Erythroblast (primary cell): ENCODE measurements around the gene NGFR.

ENCODE experiments used
- DNase-seq, 2 experiments: peaks; one replicate each; lab custom pipeline; 2025; lab: John Stamatoyannopoulos, UW
- GATA1 ChIP-seq: IDR thresholded peaks from 2 replicates; pipeline ENCODE4 v1.6.1; 2011; ENCODE audit warnings: low read depth, mild to moderate bottlenecking, control low read depth, low read length, moderate library complexity
- POLR2A ChIP-seq: IDR thresholded peaks from 2 replicates; pipeline ENCODE4 v1.6.1; 2011; ENCODE audit warnings: mild to moderate bottlenecking, low read length

The NGFR gene

DNA sequence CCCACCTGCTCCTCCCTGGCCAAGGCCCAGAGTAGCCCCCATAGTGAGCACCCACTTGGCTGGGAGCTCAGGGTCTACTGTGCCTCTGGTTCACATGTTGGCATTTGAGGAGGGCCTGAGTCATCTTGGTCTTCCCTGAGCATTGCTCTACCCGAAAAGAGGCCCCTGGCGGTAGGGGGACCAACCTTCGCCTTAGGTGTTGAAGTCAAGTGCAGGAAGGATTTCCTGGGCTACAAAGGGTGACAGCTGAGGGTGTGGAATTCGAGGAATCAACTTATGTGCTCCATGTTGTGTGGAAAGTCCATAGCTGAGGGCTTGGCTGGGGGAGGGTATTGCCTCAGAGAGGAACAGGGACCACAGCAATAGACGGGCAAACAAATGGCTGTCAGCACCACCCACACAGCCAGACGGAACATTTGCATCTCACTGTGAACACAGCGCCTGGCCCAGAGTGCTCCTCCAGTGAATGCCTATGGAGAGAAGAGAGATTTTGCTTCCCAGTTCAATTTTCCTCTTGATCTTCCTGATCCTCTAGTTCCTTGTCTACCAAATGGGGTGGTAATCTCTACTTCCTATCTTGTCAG lies 35.6 kb upstream of the NGFR start:
- DNase-seq = no peak
- TF ChIP-seq POLR2A (no peak), GATA1 (no peak)

DNA sequence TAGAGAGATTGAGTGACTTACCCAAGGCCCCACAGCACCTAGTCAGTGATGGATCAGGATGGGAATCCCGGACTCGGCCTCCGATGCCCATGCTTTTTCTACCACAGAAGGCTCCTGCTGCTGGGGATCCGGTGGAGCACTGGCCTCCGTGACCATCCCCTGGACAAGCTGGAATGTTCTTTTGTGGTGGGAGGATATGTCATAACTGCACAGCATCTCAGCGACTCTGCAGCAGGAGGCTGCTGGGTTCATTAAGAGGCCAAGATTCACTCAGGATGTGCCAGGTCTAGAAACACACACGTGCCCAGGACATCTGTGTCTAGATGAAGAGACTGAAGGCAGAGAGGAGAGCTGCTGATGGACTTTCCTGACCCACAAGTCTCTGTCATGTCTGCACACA lies 34.7 kb upstream of the NGFR start:
- TF ChIP-seq GATA1 (no peak), POLR2A (no peak)
- no peak for DNase-seq

DNA sequence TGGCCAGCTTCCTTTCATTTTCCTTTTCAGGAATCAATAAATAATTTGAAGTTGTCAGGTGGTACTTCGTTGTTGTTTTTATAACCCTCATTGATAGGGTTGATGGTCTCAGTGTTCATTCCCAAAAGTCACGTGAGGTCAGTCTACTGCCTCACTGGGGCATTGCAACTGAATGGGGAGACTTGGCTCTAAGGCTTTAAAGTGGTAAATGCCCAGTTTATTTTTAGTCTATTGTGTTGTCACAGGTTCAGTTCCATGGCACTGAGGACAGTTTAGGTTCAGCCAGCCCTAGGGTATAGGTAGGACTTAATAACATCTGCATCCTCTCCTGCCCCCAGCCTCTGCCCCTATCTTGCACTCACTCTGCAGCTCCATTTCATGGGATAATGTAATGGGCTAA lies 33.5 kb upstream of the NGFR start:
- no peak for DNase-seq
- no peak for TF ChIP-seq GATA1
- TF ChIP-seq POLR2A = no peak

DNA sequence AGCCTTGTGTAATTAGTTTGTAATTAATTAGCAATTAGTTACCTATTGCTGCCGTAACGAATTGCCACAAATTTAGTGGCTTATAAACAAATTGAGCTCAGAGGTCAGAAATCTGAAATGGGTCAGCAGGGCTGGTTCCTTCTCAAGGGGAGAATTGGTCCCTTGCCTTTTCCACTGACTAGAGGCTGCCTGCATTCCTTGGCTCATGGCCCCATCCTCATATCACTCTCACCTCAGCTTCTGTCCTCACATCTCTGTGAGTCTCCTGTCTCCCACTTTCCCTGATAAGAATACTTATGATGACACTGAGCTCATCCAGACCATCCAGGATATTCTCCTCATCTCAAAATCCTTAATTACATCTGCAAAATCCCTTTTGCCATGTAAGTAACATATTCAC lies 31.0 kb upstream of the NGFR start:
- TF ChIP-seq GATA1 = no peak
- TF ChIP-seq POLR2A = no peak
- DNase-seq = no peak

DNA sequence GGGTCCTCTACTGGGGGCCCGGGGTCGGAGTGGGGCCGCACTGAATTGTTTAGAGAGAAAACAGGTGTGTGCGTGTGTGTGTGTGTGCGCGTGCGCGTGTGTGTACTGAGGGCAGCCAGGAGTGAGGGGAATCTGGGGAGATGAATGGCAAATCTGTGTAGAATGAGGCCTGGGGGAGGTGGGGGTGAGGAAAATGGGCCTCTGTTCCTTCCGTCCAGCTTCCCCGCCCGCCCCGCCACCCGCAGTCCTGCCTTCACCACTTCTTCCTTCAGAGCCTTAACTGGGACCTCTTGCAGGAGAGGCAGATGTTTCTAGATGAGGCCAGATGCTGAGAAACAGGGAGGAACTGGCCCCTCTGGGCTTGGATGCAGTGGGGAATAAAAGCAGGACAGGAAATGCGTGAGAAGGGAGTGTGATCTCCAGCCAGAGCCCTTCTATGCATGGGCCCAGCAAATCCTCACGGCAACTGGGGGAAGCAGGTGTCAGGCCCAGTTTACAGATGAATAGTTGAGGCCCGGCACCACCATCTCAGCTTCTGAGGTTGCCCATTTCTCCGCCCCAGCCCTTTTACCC lies 29.7 kb upstream of the NGFR start:
- no peak for DNase-seq
- TF ChIP-seq POLR2A (no peak), GATA1 (no peak)

GRCh38 chr17:49466436-49466835 lies 28.7 kb upstream of the NGFR start:
- no peak for DNase-seq
- TF ChIP-seq POLR2A = no peak
- no peak for TF ChIP-seq GATA1

DNA sequence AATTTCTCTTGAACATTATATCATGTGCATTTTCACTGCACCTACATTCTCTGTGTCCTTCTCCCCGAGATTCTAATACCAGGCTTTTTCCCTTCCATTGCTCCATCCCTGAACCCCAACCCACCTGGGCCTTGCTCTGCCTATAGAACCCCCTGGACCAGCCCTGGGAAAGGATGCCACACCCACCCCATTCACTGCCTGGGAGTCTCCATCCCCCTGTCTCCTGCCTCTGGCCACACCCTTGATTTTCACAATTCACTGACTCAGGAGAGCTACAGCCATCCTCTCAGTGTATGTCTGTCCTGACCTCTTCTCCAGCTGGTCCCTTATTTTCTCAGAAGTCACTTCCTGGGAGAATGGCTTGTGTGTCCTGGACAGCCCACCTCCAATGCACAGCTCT lies 27.9 kb upstream of the NGFR start:
- TF ChIP-seq POLR2A (no peak), GATA1 (no peak)

DNA sequence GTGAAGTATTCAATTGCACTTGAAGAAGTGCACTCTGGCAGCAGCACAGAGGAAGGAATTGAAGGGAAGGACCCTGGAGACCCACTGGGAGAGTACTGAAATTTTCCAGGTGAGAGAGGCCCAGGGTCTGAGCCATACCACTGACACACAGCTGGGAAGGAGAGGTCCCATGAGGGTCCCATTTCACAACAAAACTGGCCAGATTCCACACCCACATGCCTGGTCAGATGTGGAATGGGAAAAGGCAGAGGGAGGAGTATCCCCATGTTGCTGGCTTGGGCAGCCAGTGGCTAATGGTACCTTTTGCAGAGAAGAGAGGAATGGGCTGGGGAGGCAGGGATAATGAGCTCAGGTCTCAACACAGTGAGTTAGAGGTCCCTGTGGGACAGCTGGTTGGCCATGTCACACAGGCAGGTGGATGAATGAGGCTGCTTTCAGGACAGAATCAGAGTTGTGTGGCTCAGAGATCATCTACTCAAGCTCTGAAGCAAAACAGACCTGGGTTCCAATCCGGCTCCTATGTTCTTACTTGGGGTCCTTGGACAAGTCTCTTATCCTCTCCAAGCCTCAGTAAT lies 26.2 kb upstream of the NGFR start:
- no peak for DNase-seq

More for the DNA sequence above, 27.9 kb upstream of the NGFR start:
- no peak for DNase-seq

DNA sequence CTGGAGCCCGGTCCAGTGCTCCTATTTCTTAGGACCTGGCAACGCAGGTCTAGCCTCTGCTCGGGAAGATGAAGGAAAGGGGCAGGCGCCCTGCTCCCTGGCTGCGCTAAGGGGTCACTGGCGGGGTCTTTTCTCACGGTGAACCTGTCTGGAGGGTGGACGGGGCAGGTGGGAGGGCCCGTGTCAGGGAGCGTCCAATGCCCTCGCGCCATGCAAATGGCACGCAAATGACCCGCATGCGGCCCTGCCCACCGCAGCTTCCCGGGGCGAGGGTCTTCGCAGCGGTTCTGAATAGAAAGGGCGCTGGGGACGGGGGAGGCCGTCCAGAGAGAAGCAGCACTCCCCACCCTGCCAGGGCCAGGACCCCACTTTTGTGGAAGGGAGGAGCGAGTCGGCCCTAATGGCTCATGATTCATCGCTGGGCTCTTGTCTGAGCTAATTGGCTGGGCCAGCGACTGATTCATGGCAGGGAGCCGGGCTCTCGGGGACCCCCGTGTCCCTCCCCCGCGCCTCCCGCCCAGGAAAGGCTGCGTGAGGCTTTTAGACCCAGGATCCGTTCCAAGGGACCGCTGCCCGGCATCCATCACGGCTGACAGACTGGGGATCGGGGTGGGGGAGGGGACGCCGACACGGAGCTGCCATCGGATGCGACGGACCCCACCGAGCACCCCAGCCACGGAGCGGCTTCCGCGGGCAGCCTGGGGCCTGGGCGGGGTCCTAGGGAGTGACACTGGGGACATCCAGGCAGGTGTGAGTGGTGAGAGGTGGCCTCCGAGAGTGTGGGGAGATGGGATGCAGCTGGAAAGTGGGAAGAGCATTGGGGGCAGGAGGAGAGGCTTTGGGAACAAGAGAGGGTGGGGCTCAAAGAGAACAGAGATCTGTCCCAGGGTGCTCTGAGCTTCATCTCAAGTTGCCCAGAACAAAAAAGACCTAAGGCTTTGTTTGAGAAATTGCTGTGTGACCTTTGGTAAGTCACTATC lies 25.0 kb upstream of the NGFR start:
- TF ChIP-seq GATA1 (no peak), POLR2A (no peak)
- DNase-seq = no peak

More for the DNA sequence above, 26.2 kb upstream of the NGFR start:
- no peak for TF ChIP-seq POLR2A
- TF ChIP-seq GATA1 = no peak

DNA sequence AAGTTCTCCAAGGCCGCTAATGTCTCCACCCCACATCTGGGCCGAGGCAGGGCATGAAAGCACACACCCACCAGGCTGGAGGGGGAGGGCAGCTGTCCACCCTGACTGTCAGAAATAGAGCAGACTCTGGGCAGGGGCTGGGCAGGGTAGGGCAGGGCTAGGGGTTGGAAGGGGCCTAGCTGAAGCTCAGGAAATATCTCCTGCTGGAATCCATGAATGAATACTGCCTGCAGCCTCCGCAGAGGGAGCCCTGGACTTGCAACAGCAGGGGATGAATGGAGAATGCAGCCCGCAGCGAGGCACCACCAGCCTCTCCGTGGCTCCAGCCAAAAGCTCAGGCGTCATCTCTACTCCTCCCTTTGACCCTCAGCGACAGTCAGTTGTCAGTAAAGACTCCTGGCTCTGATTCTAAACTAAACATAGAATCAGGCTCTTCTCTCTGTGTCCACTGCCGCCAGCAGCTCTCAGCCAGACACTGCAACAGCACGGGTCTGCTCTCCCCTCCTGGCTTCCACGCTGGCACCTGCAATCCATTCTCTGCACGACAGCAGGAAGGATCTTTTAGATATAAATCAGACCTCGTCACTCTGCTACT lies 23.9 kb upstream of the NGFR start:
- no peak for DNase-seq
- TF ChIP-seq POLR2A = no peak
- no peak for TF ChIP-seq GATA1

- TF ChIP-seq POLR2A = no peak
- TF ChIP-seq GATA1 = no peak
- DNase-seq = no peak
Observed at GRCh38 chr17:49471769-49472168, 23.3 kb upstream of the NGFR start.

GRCh38 chr17:49472527-49472926 lies 22.6 kb upstream of the NGFR start:
- no peak for DNase-seq
- TF ChIP-seq POLR2A (no peak), GATA1 (no peak)

DNA sequence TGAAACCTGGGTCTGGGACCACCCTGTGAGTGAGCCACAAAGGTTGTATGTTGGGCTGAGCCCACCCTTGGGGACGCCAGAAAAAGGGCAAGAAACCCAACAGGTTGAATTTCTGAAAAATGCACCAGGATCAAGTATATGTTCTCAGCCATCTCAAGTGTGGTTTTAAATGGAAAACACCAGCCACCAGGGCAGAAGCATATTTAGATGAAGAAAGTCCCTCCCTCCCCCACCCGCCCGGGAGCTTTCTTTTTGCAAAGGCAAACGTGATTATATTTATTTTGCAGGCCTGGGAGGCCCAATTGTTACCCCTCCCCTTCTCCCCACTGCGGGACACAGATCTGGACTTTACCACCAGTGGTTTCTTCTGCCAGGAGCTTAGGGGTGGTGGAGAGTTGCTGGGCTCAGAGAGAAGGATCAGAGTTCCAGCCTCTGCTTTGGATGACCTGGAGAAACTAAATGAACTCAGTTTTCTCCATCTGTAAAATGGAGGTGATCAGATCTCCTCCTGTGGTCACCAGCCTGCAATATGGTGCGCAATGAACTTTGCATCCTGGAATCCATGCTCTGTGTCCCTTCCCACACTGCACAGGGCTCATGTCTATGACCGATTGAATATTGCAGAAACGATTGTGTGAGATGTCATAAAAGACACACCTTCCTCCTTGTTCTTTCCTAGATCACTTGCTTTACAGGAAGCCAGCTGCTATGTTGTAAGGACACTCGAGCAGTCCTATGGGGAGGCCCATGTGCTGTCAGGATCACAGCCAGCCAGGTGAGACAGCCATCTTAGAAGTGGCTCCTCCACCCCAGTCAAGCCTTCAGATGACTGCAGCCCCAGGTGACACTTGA lies 21.0 kb upstream of the NGFR start:
- DNase-seq = no peak
- TF ChIP-seq GATA1 = no peak
- no peak for TF ChIP-seq POLR2A
